B cell (primary cell): Measurements from ENCODE around the gene CD81. TPM values are rescaled to one million over a fixed set of nuclear protein-coding genes. Genes with fewer than 3 reads are reported as not detected.
"Not testable (repeated sequence)": the region's sequence is repeated elsewhere in the genome, so short reads cannot be mapped to it uniquely, and the experiment has no call there.

Source experiments
- ATAC-seq: fragments of 200-7000 bp; cut with Tn5 transposase; one replicate; pipeline ENCODE4 v1.10.0; 2021; ENCODE audit warnings: low read depth, mild to moderate bottlenecking, moderate number of reproducible peaks, moderate library complexity
- CTCF ChIA-PET: fragments of 350-600 bp; sonication (Branson Sonifier 250); formaldehyde crosslinking; loops from one replicate; lab custom pipeline; 2021; ENCODE audit warnings: antibody characterized with exemption, inconsistent platforms; lab: Charles Lee
- POLR2A ChIA-PET: fragments of 350-600 bp; sonication (Branson Sonifier 250); formaldehyde crosslinking; loops from one replicate; lab custom pipeline; 2021; ENCODE audit warnings: antibody characterized with exemption; lab: Charles Lee
- DNase-seq: peaks from one replicate; pipeline ENCODE4 v3.0.0; 2013
- H2AFZ ChIP-seq: 2 replicates; pipeline ENCODE4 v1.6.1; 2012; ENCODE audit warnings: mild to moderate bottlenecking, low read depth, low read length; ENCODE audit not compliant: insufficient read depth, poor library complexity, severe bottlenecking
- H3K27ac ChIP-seq, 2 donors: 1 replicate in 1 of 2; 2 replicates in 1 of 2; pipeline ENCODE4 v1.5.1; 2012 to 2013; ENCODE audit warnings: low read length in 2 of 2, mild to moderate bottlenecking in 2 of 2, moderate library complexity in 1 of 2
- H3K27me3 ChIP-seq, 4 experiments: fragments of 200-600 bp in 1 of 4; sonication (generic) in 1 of 4; replicated peaks in 1 of 4; 1 replicate in 2 of 4; 2 replicates in 2 of 4; pipeline versions ENCODE4 v1.6.1 to v1.7.0; 2013 to 2016; ENCODE audit warnings: low read length in 3 of 4, mild to moderate bottlenecking in 2 of 4, mixed read lengths in 1 of 4, moderate library complexity in 1 of 4; ENCODE audit not compliant: insufficient read depth in 4 of 4, control insufficient read depth in 3 of 4; ENCODE audit errors: control extremely low read depth in 1 of 4
- H3K36me3 ChIP-seq, 2 experiments: replicated peaks in 1 of 2; 1 replicate in 1 of 2; 2 replicates in 1 of 2; pipeline versions ENCODE4 v1.6.1 to v1.7.1; 2013; ENCODE audit warnings: low read length in 1 of 2; ENCODE audit not compliant: insufficient read depth in 2 of 2, control insufficient read depth in 1 of 2; ENCODE audit errors: control extremely low read depth in 1 of 2, extremely low read depth in 1 of 2
- H3K4me1 ChIP-seq, 2 donors: fragments of 200-600 bp in 1 of 2; sonication (generic) in 1 of 2; 1 replicate in 1 of 2; 2 replicates in 1 of 2; pipeline versions ENCODE4 v1.5.1 to v1.6.1; 2013 to 2017; ENCODE audit warnings: low read length in 2 of 2; ENCODE audit not compliant: control insufficient read depth in 2 of 2, insufficient read depth in 2 of 2
- H3K4me2 ChIP-seq: replicated peaks from 2 replicates; pipeline ENCODE3; 2012; ENCODE audit warnings: mild to moderate bottlenecking, low read depth, low read length; ENCODE audit not compliant: poor library complexity, severe bottlenecking
- H3K4me3 ChIP-seq, 5 experiments: fragments of 200-600 bp in 1 of 5; sonication (generic) in 1 of 5; 1 replicate in 3 of 5; 2 replicates in 2 of 5; pipeline versions ENCODE4 v1.5.1 to v1.7.0; 2011 to 2016; ENCODE audit warnings: low read length in 4 of 5, mild to moderate bottlenecking in 4 of 5, low read depth in 2 of 5, control low read depth in 1 of 5, moderate library complexity in 1 of 5; ENCODE audit not compliant: insufficient read depth in 1 of 5; ENCODE audit errors: control extremely low read depth in 1 of 5, extremely low read depth in 1 of 5
- H3K79me2 ChIP-seq: fragments of 200-600 bp; sonication (generic); one replicate; pipeline ENCODE4 v1.6.0; 2016; ENCODE audit warnings: low read length; ENCODE audit not compliant: control insufficient read depth, insufficient read depth
- H3K9ac ChIP-seq: fragments of 200-600 bp; sonication (generic); 2 replicates; pipeline ENCODE4 v1.6.1; 2017; ENCODE audit warnings: mild to moderate bottlenecking, low read length, moderate library complexity
- H3K9me3 ChIP-seq, 3 donors: one replicate each; pipeline versions ENCODE4 v1.6.1 to v1.7.1; 2013; ENCODE audit warnings: low read length in 2 of 3; ENCODE audit not compliant: control insufficient read depth in 2 of 3, insufficient read depth in 1 of 3; ENCODE audit errors: control extremely low read depth in 1 of 3
- H4K20me1 ChIP-seq: 2 replicates; pipeline ENCODE4 v1.6.0; 2012; ENCODE audit warnings: mild to moderate bottlenecking, low read length; ENCODE audit not compliant: insufficient read depth, control insufficient read depth, poor library complexity, severe bottlenecking
- H3K27ac Mint-ChIP-seq: one replicate; pipeline ENCODE4 v1.8.0; 2021; ENCODE audit warnings: mixed read lengths
- H3K27me3 Mint-ChIP-seq: one replicate; pipeline ENCODE4 v1.8.0; 2021; ENCODE audit warnings: mixed read lengths
- H3K4me1 Mint-ChIP-seq: one replicate; pipeline ENCODE4 v1.8.0; 2021; ENCODE audit warnings: mixed read lengths
- H3K4me3 Mint-ChIP-seq: one replicate; pipeline ENCODE4 v1.8.0; 2021; ENCODE audit warnings: mixed read lengths
- H3K9me3 Mint-ChIP-seq: one replicate; pipeline ENCODE4 v1.8.0; 2022; ENCODE audit warnings: mixed read lengths; ENCODE audit not compliant: insufficient read depth
- EZH2 ChIP-seq: IDR thresholded peaks from 2 replicates; pipeline ENCODE4 v1.6.1; 2012; ENCODE audit warnings: borderline replicate concordance, low read depth, mild to moderate bottlenecking, moderate library complexity, low read length; ENCODE audit not compliant: insufficient read depth, poor library complexity, severe bottlenecking
- WGBS: methylation state at CpG from one replicate; pipeline ENCODE4 v1.1.5; 2013; ENCODE audit warnings: missing lambda C conversion rate; ENCODE audit not compliant: insufficient coverage; 5-methylcytosine and 5-hydroxymethylcytosine counted together
- intact Hi-C: fragments of 100-400 bp; cut with micrococcal nuclease; formaldehyde crosslinking; loops from one replicate; pipeline ENCODE4 v1.10.0; 2022
- polyA plus RNA-seq: library from polyadenylated mRNA; depleted of rRNA; stranded (reverse); fragments of >200 nt; gene quantifications from 2 replicates; pipeline ENCODE4 v1.2.3, GENCODE V29; 2012
- total RNA-seq, 2 donors: library from RNA; stranded (reverse); fragments of 120-200 nt in 1 of 2; gene quantifications; 1 replicate in 1 of 2; 2 replicates in 1 of 2; pipeline versions ENCODE4 v1.2.3 to v1.2.4, GENCODE V29; 2013 to 2022
- TF ChIP-seq, protein P1 (sequence below): fragments of 200-600 bp; IDR thresholded peaks from one replicate; pipeline ENCODE4 v1.8.0; 2022; ENCODE audit warnings: antibody characterized with exemption, mild to moderate bottlenecking

Gene CD81
- total and polyA plus RNA-seq, 2 donors (not counting 1 experiment from before 2014, with no cell fraction given): 253 to 361 TPM

GRCh38 chr11:2363577-2364370 is 13.3 kb upstream of the CD81 start:
- no peaks in the 10 kb centered on the region for H4K20me1 ChIP-seq

DNA sequence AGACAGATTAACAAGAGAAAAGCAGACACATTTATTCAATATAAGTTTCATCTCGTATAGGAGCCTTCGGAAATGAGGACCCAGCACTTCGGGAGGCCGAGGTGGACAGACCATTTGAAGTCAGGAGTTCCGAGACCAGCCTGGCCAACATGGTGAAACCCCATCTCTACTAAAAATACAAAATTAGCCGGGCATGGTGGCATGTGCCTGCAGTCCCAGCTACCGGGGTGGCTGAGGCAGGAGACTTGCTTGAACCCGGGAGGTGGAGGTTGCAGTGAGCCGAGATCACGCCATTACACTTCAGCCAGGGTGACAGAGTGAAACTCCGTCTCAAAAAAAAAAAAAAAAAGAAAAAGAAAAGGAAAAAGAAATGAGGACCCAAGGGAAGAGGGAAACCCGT is 12.7 kb upstream of the CD81 start:
- H3K79me2 ChIP-seq, H3K4me2 ChIP-seq, CTCF ChIA-PET, H3K9me3 Mint-ChIP-seq, ATAC-seq, H3K27me3 ChIP-seq, H3K4me3 Mint-ChIP-seq, DNase-seq, H3K27me3 Mint-ChIP-seq, H3K27ac ChIP-seq, H3K27ac Mint-ChIP-seq, H3K9me3 ChIP-seq, H3K4me3 ChIP-seq, intact Hi-C loops, POLR2A ChIA-PET, H2AFZ ChIP-seq, H3K9ac ChIP-seq, H3K4me1 ChIP-seq, H3K4me1 Mint-ChIP-seq, H4K20me1 ChIP-seq, H3K36me3 ChIP-seq: not testable (repeated sequence)
- 93% methylated on average over 7 of the region's 12 CpGs for WGBS

More at GRCh38 chr11:2363577-2364370, 13.3 kb upstream of the CD81 start:
- Histone ChIP-seq H2AFZ (no peak overlapping the region), H3K4me3 (no peak overlapping the region), H3K27ac (no peak overlapping the region), H3K79me2 (no peaks in the 10 kb centered on the region), H3K4me2 (no peak overlapping the region), H3K36me3 (no peaks in the 10 kb centered on the region), H3K27me3 (no peaks in the 10 kb centered on the region), H3K9me3 (no peaks in the 10 kb centered on the region), H3K9ac (no peak overlapping the region), H3K4me1 (peaks cover 0 to 5% of the 10 kb centered on the region in 2 donors)
- Mint-ChIP-seq H3K27ac (no peak overlapping the region), H3K4me1 (peaks cover 9% of the 10 kb centered on the region), H3K27me3 (no peaks in the 10 kb centered on the region), H3K9me3 (no peaks in the 10 kb centered on the region), H3K4me3 (no peak overlapping the region)
- intact Hi-C loops: no loop called here
- CTCF ChIA-PET: no interaction called here
- POLR2A ChIA-PET: no interaction called here
- DNase-seq: no peak
- no peak for TF ChIP-seq EZH2
- TF ChIP-seq, protein P1, sequence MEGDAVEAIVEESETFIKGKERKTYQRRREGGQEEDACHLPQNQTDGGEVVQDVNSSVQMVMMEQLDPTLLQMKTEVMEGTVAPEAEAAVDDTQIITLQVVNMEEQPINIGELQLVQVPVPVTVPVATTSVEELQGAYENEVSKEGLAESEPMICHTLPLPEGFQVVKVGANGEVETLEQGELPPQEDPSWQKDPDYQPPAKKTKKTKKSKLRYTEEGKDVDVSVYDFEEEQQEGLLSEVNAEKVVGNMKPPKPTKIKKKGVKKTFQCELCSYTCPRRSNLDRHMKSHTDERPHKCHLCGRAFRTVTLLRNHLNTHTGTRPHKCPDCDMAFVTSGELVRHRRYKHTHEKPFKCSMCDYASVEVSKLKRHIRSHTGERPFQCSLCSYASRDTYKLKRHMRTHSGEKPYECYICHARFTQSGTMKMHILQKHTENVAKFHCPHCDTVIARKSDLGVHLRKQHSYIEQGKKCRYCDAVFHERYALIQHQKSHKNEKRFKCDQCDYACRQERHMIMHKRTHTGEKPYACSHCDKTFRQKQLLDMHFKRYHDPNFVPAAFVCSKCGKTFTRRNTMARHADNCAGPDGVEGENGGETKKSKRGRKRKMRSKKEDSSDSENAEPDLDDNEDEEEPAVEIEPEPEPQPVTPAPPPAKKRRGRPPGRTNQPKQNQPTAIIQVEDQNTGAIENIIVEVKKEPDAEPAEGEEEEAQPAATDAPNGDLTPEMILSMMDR: no peak
- no peak for ATAC-seq
- 90% methylated on average over 15 of the region's 15 CpGs for WGBS
